GM23338 (cell line): ENCODE measurements around the gene SCNN1A. TPM values are rescaled to one million over a fixed set of nuclear protein-coding genes. Genes with fewer than 3 reads are reported as not detected.

Experiments
- ATAC-seq: fragments of 200-7000 bp; cut with Tn5 transposase; 3 replicates; pipeline ENCODE4 v1.9.1; 2020
- DNase-seq: peaks from one replicate; pipeline ENCODE4 v3.0.0-alpha.2; 2015; ENCODE audit warnings: low spot score
- H2AFZ ChIP-seq: fragments of 200-600 bp; sonication (generic); 2 replicates; pipeline ENCODE4 v1.8.0; 2016; ENCODE audit warnings: antibody characterized with exemption, mild to moderate bottlenecking, moderate library complexity
- H3F3A ChIP-seq: fragments of 200-600 bp; sonication (generic); replicated peaks from 2 replicates; pipeline ENCODE4 v1.8.0; 2017; ENCODE audit warnings: antibody characterized with exemption, mixed run types, low read depth
- H3K27ac ChIP-seq: fragments of 200-600 bp; sonication (generic); 2 replicates; pipeline ENCODE4 v1.6.1; 2016; ENCODE audit warnings: low read depth
- H3K27me3 ChIP-seq: fragments of 200-600 bp; sonication (generic); 2 replicates; pipeline ENCODE4 v1.8.0; 2016; ENCODE audit warnings: mild to moderate bottlenecking, mixed run types, moderate library complexity; ENCODE audit not compliant: insufficient read depth
- H3K36me3 ChIP-seq: fragments of 200-600 bp; sonication (generic); 2 replicates; pipeline ENCODE4 v1.8.0; 2016; ENCODE audit warnings: mild to moderate bottlenecking; ENCODE audit not compliant: insufficient read depth
- H3K4me1 ChIP-seq: fragments of 200-600 bp; sonication (generic); 2 replicates; pipeline ENCODE4 v1.8.0; 2016; ENCODE audit warnings: mild to moderate bottlenecking, moderate library complexity; ENCODE audit not compliant: insufficient read depth
- H3K4me2 ChIP-seq: fragments of 200-600 bp; sonication (generic); 2 replicates; pipeline ENCODE4 v1.7.1; 2017; ENCODE audit warnings: mixed run types
- H3K4me3 ChIP-seq: fragments of 200-600 bp; sonication (generic); 2 replicates; pipeline ENCODE4 v1.6.1; 2016; ENCODE audit warnings: mixed run types
- H3K79me2 ChIP-seq: fragments of 200-600 bp; sonication (generic); replicated peaks from 2 replicates; pipeline ENCODE4 v1.8.0; 2017; ENCODE audit warnings: mild to moderate bottlenecking; ENCODE audit not compliant: insufficient read depth
- H3K9me2 ChIP-seq: fragments of 200-600 bp; sonication (generic); 2 replicates; pipeline ENCODE4 v1.8.0; 2017; ENCODE audit not compliant: insufficient read depth
- H4K20me1 ChIP-seq: fragments of 200-600 bp; sonication (generic); replicated peaks from 2 replicates; pipeline ENCODE4 v1.8.0; 2017; ENCODE audit warnings: mild to moderate bottlenecking; ENCODE audit not compliant: insufficient read depth
- H3K27ac Mint-ChIP-seq: 2 replicates; pipeline ENCODE4 v1.8.0; 2020; ENCODE audit warnings: inconsistent platforms, mild to moderate bottlenecking, moderate library complexity, mixed read lengths
- H3K27me3 Mint-ChIP-seq: 3 replicates; pipeline ENCODE4 v1.8.0; 2022; ENCODE audit warnings: low read depth, mild to moderate bottlenecking, moderate library complexity, mixed read lengths, inconsistent platforms; ENCODE audit not compliant: insufficient read depth, poor library complexity
- H3K36me3 Mint-ChIP-seq: 3 replicates; pipeline ENCODE4 v1.8.0; 2021; ENCODE audit warnings: low read depth, mild to moderate bottlenecking, inconsistent platforms, moderate library complexity, mixed read lengths
- H3K4me1 Mint-ChIP-seq: 3 replicates; pipeline ENCODE4 v1.8.0; 2020; ENCODE audit warnings: mild to moderate bottlenecking, inconsistent platforms, mixed read lengths
- H3K4me3 Mint-ChIP-seq: 3 replicates; pipeline ENCODE4 v1.8.0; 2021; ENCODE audit warnings: moderate library complexity, mild to moderate bottlenecking, inconsistent platforms, mixed read lengths
- H3K9me3 Mint-ChIP-seq: 3 replicates; pipeline ENCODE4 v1.8.0; 2020; ENCODE audit warnings: moderate library complexity, mild to moderate bottlenecking, inconsistent platforms, mixed read lengths
- CREB1 ChIP-seq: fragments of 250-450 bp; sonication (Bioruptor Pico); IDR thresholded peaks from 2 replicates; pipeline ENCODE4 v1.5.0; 2020; ENCODE audit warnings: low read depth, mild to moderate bottlenecking, moderate library complexity
- CTCF ChIP-seq, 2 experiments: fragments of 200-600 bp in 1 of 2; sonication (generic) in 1 of 2; conservative IDR thresholded peaks; 2 replicates each; pipeline versions ENCODE4 v1.5.1 to v1.6.1; 2016 to 2017; ENCODE audit warnings: antibody characterized with exemption in 2 of 2, low read depth in 2 of 2, mild to moderate bottlenecking in 2 of 2, moderate library complexity in 1 of 2
- EZH2 ChIP-seq: fragments of 200-600 bp; sonication (generic); IDR thresholded peaks from one replicate; pipeline ENCODE4 v1.8.0; 2017; ENCODE audit warnings: antibody characterized with exemption, mild to moderate bottlenecking, low read depth; ENCODE audit not compliant: unreplicated experiment
- EZH2phosphoT487 ChIP-seq: fragments of 200-600 bp; sonication (generic); IDR thresholded peaks from one replicate; pipeline ENCODE4 v1.8.1; 2018; ENCODE audit warnings: antibody characterized with exemption; ENCODE audit not compliant: unreplicated experiment
- POLR2AphosphoS5 ChIP-seq: IDR thresholded peaks from 2 replicates; pipeline ENCODE4 v1.6.1; 2016; ENCODE audit warnings: antibody characterized with exemption, low read depth
- STAT1 ChIP-seq: IDR thresholded peaks from one replicate; pipeline ENCODE4 v1.6.1; 2016; ENCODE audit warnings: antibody characterized with exemption; ENCODE audit not compliant: unreplicated experiment
- ZNF462 ChIP-seq: fragments of 250-450 bp; sonication (Bioruptor Pico); IDR thresholded peaks from 2 replicates; pipeline ENCODE4 v1.5.0; 2020; ENCODE audit warnings: mild to moderate bottlenecking, moderate library complexity
- polyA plus RNA-seq: library from polyadenylated mRNA; unstranded; fragments of >200 nt; fragmentation: Nextera tagmentation; extraction: Ambion mirVana; gene quantifications from 2 replicates; pipeline ENCODE4 v1.2.1, GENCODE V29; 2016
- total RNA-seq: library from RNA; depleted of rRNA; stranded (reverse); fragments of >200 nt; shearing (Covaris generic); gene quantifications from 2 replicates; pipeline ENCODE4 v1.2.3, GENCODE V29; 2014

SCNN1A gene
- total and polyA plus RNA-seq, 2 experiments from 2014 or later: 37.1 to 125 TPM

- H3K27me3 Mint-ChIP-seq: peaks cover 43% of the 10 kb centered on the region
- no peaks in the 10 kb centered on the region for H3K27me3 ChIP-seq
- TF ChIP-seq ZNF462 (CRISPR knock-in tag) (no peak), EZH2 (no peak), POLR2AphosphoS5 (no peak), CTCF (conservative IDR thresholded peaks at IDR 0.05; ENCODE audit: low read depth in 2 of 2) (no peak), STAT1 (no peak), CREB1 (CRISPR knock-in tag) (no peak), EZH2phosphoT487 (no peak)
- no peak overlapping the region for H3K27ac Mint-ChIP-seq
- peaks cover 54% of the 10 kb centered on the region for H3K4me1 Mint-ChIP-seq
- no peak for ATAC-seq
- no peaks in the 10 kb centered on the region for H4K20me1 ChIP-seq
- H3F3A ChIP-seq: peaks cover 29% of the 10 kb centered on the region
- no peak overlapping the region for H3K27ac ChIP-seq
- peaks cover 43% of the 10 kb centered on the region for H3K36me3 Mint-ChIP-seq
- no peak overlapping the region for H2AFZ ChIP-seq
- peaks cover 25% of the 10 kb centered on the region for H3K4me1 ChIP-seq
- no peak overlapping the region for H3K4me2 ChIP-seq
- H3K36me3 ChIP-seq: peaks cover 12% of the 10 kb centered on the region; the same call in 1 of the 2 replicates
- no peak for DNase-seq
- H3K79me2 ChIP-seq: no peaks in the 10 kb centered on the region
- H3K9me3 Mint-ChIP-seq: no peaks in the 10 kb centered on the region; the same call in 2 of the 3 replicates
- no peaks in the 10 kb centered on the region for H3K9me2 ChIP-seq
- H3K4me3 ChIP-seq: no peak overlapping the region
- H3K4me3 Mint-ChIP-seq: no peak overlapping the region
These were observed 55.9 kb downstream of the SCNN1A start for GRCh38 chr12:6319446-6319845.
